ENCODE results near the gene CD2BP2.

DNA sequence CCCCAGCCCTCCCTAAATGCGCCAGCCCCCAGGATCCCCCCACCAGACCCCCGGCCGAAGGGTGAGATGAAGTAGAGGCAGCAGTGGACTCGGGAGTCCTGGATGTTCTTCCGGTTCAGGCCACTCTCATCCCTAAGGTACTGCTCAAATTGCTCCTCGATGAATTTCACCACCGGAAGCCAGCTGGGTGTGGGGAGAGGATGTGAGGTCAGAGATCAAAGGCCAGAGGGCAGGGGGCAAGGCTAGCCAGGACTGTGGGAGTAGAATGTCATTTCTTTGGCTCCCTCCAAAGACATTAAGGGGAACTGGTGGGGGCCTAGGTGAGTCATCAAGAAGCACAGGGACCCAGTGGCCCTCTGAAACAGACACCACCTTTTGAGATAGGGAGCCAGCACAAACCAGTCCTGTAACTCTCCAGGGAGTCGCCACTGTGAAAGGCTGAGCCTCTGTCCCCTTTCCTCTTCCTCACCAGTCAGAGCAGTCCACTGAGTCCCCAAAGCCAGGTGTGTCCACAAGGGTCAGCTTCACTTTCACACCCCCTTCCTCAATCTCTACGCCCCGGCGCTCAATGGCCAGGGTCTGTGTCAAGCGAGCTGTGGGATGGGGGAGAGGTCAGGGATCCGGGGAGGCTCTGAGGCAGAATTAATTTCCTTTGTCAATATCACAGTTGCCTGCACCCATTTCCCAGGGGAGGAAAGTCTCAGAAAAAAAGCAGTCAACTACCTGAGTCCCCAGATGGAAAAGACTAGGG is 26.4 kb upstream of the CD2BP2 start:
- TF ChIP-seq POLR2AphosphoS5 (IDR thresholded peaks at IDR 0.05): no peak
- TF ChIP-seq POLR2A (IDR thresholded peaks at IDR 0.05): no peak
- no peak for TF ChIP-seq CTCF (IDR thresholded peaks at IDR 0.05)
